Lower leg skin (tissue), 4 donors: ENCODE results near the gene ARL14. TPM values are rescaled to one million over a fixed set of nuclear protein-coding genes. Genes with fewer than 3 reads are reported as not detected.

Source experiments
- DNase-seq, 2 donors: peaks; one replicate each; pipeline ENCODE4 v3.0.0-alpha.2; 2019; ENCODE audit warnings: low spot score in 2 of 2
- H3K4me3 ChIP-seq: fragments of 200-600 bp; sonication (generic); 2 replicates; pipeline ENCODE4 v1.5.1; 2017; ENCODE audit warnings: mild to moderate bottlenecking, low read depth; ENCODE audit not compliant: poor library complexity, severe bottlenecking
- CTCF ChIP-seq, 3 donors: fragments of 450-650 bp; IDR thresholded peaks; one replicate each; pipeline ENCODE4 v1.5.1; 2016; ENCODE audit warnings: antibody characterized with exemption in 3 of 3, mild to moderate bottlenecking in 3 of 3, moderate library complexity in 2 of 3
- POLR2A ChIP-seq, 2 donors: fragments of 450-650 bp; IDR thresholded peaks; one replicate each; pipeline ENCODE4 v1.6.1; 2016 to 2017; ENCODE audit warnings: antibody characterized with exemption in 2 of 2, mild to moderate bottlenecking in 1 of 2, moderate library complexity in 1 of 2
- WGBS, 2 donors: methylation state at CpG; one replicate each; pipeline ENCODE4 v1.1.5; 2018; 5-methylcytosine and 5-hydroxymethylcytosine counted together
- intact Hi-C: fragments of 100-400 bp; cut with DNase I; formaldehyde crosslinking; loops from one replicate; pipeline ENCODE4 v1.15.0; 2023; ENCODE audit warnings: low total_unique reads
- total RNA-seq, 4 donors: library from RNA; depleted of rRNA; stranded (reverse); fragments of >200 nt; gene quantifications; one replicate each; pipeline ENCODE4 v1.1.0, GENCODE V29; 2016

The ARL14 gene
- total RNA-seq, 4 donors from 2014 or later = 0.49 TPM; not detected in 3

GRCh38 chr3:160638184-160638583 lies 38.8 kb upstream of the ARL14 start:
- 58 to 62% methylated on average over 2 of the region's 2 CpGs for WGBS, 2 donors
- intact Hi-C loops = loop anchor here (5.0 kb wide), 1 partner anchor 1464 kb away; no protein-coding TSS in a partner anchor
- no peak for DNase-seq
- H3K4me3 ChIP-seq = no peak overlapping the region
- TF ChIP-seq CTCF (IDR thresholded peaks at IDR 0.05) (no peak), POLR2A (IDR thresholded peaks at IDR 0.05) (no peak)

GRCh38 chr3:160641665-160642309 lies 35.2 kb upstream of the ARL14 start:
- H3K4me3 ChIP-seq = no peak overlapping the region
- WGBS, 2 donors = 63 to 65% methylated on average over 2 of the region's 2 CpGs
- intact Hi-C loops = no loop called here

GRCh38 chr3:160643994-160644393 lies 33.0 kb upstream of the ARL14 start:
- TF ChIP-seq POLR2A (IDR thresholded peaks at IDR 0.05) (no peak), CTCF (IDR thresholded peaks at IDR 0.05) (no peak)
- no peak overlapping the region for H3K4me3 ChIP-seq
- DNase-seq = no peak
- intact Hi-C loops = no loop called here
- WGBS, 2 donors = 79 to 85% methylated on average over 3 of the region's 3 CpGs

More at GRCh38 chr3:160641665-160642309, 35.2 kb upstream of the ARL14 start:
- TF ChIP-seq POLR2A (IDR thresholded peaks at IDR 0.05) = no peak
- no peak for TF ChIP-seq CTCF (IDR thresholded peaks at IDR 0.05)
- no peak for DNase-seq

- WGBS, 2 donors = 78 to 91% methylated on average over 2 of the region's 2 CpGs
- intact Hi-C loops = no loop called here
- TF ChIP-seq CTCF (IDR thresholded peaks at IDR 0.05) (no peak), POLR2A (IDR thresholded peaks at IDR 0.05) (no peak)
- no peak overlapping the region for H3K4me3 ChIP-seq
- DNase-seq = no peak
Measured at GRCh38 chr3:160644491-160644890, 32.5 kb upstream of the ARL14 start.

- no peak for DNase-seq
- no peak overlapping the region for H3K4me3 ChIP-seq
- intact Hi-C loops = no loop called here
- TF ChIP-seq POLR2A (IDR thresholded peaks at IDR 0.05) (no peak), CTCF (IDR thresholded peaks at IDR 0.05) (no peak)
Measured at GRCh38 chr3:160648701-160649100, 28.3 kb upstream of the ARL14 start.

- WGBS, 2 donors = 80 to 95% methylated on average over 3 of the region's 3 CpGs
Measured at GRCh38 chr3:160649596-160649995, 27.4 kb upstream of the ARL14 start.

More at GRCh38 chr3:160649596-160649995, 27.4 kb upstream of the ARL14 start:
- intact Hi-C loops = no loop called here
- no peak for TF ChIP-seq POLR2A (IDR thresholded peaks at IDR 0.05)
- H3K4me3 ChIP-seq = no peak overlapping the region
- DNase-seq = no peak
